AG08396 (cell line): Measurements from ENCODE around the gene AK2.
"Not testable (repeated sequence)": the region's sequence is repeated elsewhere in the genome, so short reads cannot be mapped to it uniquely, and the experiment has no call there.

Experiments
- DNase-seq: peaks from one replicate; pipeline ENCODE4 v3.0.0; 2012; ENCODE audit warnings: low spot score, mixed read lengths

Gene AK2

DNA sequence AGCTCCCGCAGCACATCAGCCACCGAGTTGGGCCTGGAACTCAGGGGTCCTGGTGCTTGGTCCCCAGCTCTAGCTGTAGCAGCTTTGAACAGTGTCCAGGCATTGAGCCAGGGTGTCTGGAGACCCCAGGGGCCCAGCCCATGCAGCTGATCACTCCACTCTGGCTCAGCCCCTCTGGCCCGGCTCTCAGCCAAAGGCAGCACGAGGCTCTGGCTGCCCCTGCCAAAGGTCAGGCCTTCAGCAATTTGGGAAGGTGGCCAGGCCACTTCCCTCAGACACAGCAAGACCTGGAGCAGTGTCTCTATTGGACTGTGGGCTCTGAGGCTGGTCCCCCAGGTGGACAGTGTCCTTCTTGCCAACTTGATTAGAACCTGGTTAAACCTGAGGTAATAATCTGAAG lies 37.7 kb downstream of the AK2 start:
- no peak for DNase-seq

DNA sequence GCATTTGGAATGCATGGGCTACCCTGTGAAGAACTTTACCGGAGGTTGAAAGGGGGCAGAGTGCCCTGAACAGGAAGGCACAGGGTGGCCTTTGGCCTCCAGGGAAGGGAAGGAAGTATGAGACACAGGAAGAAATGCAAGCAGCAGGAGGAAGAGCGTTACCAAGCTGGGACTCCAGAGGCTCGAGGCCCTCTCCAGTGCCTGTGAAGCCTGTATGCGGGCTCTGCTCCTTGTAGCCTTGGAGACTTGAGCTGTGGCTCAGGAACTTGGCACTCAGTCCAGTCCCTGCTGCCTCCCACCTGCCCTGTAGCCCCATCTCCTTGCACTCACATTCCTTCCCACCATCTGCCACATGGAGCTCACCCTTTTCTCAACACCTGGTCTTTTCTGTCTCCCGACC lies 38.6 kb downstream of the AK2 start:
- DNase-seq: no peak

DNA sequence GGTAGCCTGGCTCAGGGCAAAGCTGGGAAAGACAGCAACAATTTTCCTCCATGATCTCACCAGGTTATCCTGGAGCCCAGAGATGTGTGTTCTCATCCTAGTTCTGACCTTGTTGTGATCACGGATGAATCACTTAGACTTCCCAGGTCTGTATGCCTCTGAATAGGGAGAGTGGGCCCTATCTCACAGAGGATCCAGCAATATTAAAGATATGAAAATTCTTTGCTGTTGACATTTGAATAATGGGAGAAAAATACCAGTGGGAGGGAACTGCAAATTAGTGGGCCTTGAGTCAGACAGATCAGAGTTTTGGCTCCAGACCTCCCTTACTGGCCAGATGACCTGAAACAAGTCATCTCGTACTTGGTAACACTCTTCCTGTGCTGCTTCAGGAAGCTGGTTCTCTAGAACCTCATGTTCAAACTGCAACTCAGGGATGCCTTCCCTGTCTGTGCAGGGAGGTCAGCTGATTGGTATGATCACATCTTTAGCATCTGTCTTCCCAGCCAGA lies 39.2 kb downstream of the AK2 start:
- DNase-seq: peak; percentile 29

DNA sequence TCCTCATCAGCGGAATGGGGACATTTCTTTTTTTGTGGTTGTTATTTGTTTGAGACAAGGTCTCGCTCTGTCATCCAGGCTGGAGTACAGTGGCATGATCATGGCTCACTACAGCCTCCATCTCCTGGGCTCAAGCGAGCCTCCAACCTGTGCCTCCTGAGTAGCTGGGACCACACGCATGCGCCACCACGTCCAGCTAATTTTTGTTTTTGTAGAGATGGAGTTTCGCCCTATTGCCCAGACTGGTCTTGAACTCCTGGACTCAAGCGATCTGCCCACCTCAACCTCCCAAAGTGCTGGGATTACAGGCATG lies 43.4 kb downstream of the AK2 start:
- DNase-seq: not testable (repeated sequence)

DNA sequence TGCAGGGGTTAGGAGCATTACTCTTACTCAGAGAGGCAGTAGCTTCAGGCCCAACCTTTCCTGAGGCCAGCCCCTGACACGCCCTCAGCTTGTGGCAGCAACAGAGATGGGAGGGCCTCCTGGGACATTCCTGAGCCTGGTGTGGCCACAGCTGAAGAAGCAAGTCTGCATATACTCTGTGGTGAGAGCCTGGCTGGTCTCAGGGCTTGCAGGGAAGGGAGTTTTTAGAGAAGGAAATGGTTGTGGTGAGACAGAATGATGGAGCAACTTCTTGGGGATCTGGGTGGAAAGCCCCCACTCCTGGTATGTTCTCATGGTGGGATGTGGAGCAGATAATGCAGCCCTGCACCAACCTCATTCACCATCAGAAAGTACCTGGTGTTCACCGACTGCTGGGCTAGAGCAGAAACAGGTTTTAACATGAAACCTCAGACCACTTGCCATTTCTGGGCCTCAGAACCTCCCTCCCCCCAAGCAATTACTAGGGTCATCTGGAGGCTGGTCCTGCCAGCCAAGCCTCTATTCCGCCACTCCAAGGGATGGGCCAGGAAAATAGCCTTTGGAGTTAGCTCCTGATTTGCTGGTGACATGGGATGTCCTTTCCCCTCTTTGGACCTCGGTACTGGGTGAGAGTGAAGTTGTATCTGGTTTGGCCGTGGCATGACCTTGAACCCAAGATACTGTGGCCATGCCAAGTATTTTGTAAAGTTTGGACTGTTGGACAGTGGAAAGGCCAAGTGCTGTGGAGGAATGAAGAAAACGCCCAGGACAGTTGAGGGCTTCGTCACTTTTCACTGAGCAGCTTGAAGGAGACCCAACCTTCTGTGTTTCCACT lies 44.0 kb downstream of the AK2 start:
- peak; percentile 90 for DNase-seq

DNA sequence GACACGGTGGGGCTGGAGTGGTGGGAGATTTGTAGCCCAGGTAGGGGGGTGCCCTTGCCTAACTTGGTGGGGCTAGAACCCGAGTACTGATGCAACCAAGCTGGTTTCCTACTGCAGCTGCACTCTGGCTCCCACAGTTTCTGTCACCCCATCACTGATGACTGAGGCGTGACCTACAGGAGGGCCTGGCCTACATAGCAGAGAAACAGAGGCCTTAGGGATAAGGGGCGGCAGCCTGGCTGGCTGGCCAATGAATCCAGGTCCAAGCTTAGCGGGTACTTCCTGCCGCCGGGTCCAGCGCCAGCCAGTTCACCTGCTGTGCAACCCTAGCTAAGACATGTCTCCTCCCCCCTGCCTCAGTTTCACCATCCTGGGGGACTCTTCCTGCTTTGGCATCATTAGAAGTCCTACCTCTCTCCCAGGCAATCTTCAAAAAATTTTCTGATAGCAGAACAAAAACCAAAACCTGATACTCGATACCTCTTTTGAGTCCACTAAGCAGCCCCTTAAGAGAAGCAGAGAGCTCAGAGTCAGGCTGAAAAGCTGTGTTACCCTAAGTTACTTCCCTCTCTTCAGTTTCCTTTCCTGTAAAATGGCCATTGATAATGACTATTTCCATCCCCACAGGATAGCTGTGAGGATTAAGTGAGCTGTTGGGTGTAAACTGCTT lies 44.7 kb downstream of the AK2 start:
- DNase-seq: no peak

DNA sequence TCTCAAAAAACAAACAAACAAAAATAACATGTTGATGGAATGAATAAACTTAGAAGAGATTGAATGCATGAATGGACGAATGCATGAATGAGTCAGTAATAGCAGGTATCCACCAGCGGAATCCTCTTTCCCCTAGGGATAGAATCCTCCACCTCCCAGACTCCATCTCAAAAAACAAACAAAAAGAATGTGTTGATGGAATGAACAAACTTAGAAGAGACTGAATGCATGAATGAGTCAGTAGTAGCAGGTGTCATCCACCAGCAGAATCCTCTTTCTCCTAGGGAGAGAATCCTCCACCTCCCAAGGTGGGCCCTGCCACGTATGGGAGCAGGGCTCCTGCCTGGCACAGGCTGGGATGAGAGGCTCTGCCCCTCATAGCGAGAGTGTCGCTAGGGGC lies 45.3 kb downstream of the AK2 start:
- no peak for DNase-seq

DNA sequence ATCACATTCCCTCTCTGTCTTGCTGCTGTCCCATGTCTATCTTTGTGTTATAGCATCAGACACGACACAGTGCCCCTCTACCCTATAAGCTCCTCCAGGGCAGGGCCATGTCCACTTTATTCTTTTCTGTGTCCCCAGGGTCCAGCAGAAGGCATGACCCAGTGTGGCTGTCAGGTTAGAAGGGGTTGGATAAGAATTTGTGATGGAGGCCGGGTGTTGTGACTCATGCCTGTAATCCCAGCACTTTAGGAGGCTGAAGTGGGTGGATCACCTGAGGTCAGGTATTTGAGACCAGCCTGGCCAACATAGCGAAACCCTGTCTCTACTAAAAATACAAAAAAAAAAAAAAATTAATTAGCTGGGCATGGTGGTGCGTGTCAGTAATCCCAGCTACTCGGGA lies 45.8 kb downstream of the AK2 start:
- DNase-seq: no peak

DNA sequence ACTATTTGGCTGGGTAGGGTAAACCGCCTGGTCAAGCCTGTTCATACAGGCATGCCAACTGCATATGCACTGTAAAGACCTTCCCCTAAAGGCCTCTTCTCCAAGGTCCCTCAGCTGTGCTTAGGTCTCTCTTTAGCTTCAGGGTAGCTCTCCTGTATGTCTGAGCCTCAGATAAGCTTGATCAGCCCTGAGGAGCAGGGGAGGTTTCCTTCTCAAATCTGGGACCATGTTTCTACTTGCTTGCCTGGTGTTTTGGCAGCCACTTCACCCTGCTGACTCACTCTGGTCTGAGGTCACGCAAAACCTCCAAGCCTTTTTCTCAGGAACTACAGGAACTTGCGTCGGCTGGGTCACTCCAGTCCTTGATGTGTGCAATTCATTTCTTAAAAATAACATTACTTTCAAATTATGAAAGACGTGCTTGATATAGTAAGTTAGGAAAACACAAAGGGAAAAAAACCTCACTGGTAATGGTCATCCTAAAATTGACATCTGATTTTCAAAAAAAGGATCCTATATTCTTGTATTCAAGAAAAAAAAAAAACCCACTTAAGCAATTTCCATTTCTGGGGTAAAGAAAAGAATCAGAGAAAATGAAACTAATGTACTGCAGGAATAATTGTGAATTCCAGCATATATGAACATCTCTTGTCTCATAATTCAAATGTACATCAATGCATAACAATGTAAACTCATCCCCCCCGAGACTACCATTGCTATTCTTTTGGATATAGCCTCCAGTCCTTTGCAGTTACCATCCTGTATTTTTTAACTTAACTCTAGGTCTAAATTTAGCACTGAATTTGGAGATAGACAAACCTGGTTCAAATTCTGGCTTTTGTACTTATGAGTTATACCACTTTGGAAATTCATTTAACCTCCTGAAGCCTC lies 47.3 kb downstream of the AK2 start:
- DNase-seq: peak; percentile 81

DNA sequence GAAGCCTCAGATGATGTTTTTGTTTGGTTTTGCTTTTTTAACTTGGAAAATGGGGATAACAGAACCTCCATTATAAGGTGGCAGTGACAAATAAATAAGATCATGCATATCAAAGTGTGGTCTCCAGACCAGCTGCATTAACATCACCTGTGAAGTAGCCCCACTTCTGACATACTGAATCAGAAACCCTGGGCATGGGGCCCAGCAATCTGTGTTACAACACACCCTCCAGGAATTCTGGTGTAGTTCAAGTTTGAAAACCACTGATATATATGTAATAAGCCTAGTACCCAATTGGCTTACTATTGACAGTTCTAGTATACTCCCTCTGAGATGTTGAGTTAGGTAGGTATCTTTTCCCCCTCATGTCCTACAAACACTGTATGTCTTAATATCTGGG lies 48.0 kb downstream of the AK2 start:
- no peak for DNase-seq

DNA sequence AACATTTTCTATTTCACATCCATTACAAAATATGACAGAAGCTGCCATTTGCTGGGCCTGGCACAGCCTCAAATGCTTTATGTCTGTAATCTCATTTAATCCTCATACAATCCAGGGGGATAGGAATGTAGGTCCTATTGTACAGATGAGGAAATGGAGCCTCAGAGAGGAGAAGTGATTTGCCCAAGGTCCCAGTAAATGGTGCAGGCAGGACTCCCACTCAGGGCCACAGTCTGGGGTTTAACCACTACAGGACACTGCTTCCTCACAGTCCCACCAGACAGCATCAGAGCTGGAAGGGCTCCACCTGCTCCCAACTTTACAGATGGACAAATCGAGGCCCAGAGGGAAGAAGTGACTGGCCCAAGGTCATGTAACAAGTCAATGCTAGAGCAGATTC lies 51.5 kb downstream of the AK2 start:
- no peak for DNase-seq

DNA sequence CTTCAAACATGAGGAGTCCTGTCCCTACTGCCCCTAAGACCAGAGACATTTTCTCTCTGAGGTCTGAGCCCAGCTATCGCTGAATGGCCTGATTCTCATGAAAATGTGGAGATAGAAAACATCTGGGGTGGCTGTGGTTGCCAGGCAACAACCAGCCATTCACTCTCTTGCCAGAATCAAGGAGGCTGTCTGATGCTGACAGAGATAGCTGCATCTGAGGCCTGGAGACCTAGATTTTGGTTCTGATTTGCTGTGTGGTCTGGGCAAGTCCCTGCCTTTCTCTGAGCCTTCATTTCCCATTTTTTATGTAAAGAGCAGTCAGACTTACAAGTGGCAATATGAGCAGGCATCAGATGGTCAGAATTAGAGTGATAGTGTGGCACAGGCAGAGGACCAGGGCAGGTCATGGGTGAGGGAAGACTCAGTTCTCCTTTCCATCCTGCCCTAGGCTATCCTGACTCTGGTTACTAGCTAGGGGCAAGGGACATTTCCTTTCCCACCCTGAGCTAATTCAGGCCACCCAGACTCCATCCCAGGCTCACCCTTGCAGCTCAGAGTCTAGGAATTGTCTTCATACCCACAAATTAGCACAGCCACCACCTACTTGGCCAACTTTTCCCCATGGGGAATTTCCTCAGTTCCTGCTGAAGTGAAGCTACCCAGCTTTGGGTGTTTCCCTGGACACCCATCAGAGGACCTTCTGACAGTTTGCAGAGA lies 52.1 kb downstream of the AK2 start:
- peak; percentile 70 for DNase-seq

DNA sequence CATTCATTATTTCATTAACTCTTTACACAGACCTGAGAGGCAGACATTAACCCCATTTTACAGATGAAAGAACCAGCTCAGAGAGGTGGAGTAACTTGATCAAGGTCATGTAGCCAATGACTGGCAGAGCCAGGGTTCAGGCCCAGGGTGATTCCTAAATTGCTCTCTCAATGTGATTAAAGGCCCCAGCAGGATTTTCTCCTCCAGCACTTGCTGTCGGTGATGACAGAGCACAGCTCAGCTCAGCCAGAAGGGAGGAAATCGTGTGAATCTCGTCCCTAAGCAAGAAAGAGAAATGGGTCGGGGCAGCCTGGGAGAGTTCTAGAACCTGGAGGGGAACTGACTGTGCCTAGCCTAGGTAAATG lies 52.6 kb downstream of the AK2 start:
- DNase-seq: no peak

DNA sequence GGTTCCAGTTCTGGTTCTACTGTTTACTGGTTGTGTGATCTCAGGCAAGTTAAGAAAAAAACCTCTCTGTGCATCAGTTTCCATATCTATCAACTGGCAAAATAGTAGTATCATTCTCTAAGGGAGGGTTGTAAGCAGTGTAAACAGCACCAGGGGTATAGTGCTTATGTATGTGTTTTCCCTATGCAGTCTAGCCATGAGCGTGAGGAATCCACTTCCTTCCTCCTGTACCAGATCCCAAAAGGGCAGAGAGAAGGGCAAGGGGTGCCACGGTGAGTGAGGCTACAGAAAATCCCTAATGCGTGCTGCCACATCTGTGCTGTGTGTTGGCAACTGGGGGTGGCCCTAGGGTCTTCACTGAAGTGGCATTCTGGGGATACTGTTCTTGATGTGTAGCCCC lies 53.7 kb downstream of the AK2 start:
- no peak for DNase-seq

DNA sequence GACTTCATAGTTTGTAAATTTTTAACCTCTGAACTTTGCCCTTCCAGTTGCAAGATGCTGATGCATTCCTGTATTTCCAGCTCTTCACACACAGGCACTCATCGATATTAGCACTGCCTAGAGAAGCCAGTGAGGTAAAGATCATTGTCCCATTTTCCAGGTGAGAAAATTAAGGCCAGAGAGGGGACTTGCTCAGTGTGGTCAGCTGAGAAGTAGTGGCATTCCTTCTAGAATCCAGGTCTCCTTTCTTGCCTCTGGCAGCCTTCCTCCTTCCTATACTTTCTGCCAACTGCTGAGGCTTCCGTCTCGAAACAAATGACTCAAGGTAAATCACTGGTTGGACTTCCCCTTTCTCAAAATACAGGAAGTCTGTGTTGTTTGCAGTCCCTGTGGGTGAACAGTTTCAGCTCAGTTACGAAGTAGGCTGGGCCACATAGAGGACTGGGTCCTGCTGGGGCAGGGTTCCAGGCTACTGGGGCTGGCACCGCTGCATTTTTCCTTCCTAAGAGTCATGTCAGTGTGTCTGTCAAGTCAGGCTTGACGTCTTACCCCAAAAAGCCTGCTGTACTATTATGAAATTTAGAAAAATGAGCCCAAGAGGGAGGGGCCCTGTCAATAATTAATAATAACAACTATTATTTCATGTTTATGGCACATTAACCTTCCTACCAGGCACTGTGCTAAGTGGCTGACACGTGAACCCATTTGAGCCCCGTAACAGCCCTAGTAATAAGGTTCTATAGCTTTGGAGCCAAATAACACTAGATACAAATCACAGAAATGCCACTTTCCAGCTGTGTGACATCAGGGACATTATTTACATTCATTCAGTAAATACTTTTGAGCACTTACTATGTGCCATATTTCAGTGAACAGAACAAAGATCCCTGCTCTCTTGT lies 55.4 kb downstream of the AK2 start:
- DNase-seq: peak; percentile 53

DNA sequence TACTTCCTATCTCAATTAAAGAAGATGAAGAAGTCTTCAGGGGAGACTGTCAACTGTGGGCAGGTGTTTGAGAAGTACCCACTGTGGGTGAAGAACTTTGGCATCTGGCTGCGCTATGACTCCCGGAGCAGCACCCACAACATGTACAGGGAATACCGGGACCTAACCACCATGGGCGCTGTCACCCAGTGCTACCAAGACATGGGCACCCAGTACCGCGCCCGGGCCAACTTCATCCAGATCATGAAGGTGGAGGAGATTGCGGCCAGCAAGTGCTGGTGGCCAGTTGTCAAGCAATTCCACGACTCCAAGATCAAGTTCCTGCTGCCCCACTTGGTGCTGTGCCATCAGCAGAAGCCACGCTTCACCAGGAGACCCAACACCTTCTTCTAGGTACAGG lies 56.6 kb downstream of the AK2 start:
- DNase-seq: no peak

DNA sequence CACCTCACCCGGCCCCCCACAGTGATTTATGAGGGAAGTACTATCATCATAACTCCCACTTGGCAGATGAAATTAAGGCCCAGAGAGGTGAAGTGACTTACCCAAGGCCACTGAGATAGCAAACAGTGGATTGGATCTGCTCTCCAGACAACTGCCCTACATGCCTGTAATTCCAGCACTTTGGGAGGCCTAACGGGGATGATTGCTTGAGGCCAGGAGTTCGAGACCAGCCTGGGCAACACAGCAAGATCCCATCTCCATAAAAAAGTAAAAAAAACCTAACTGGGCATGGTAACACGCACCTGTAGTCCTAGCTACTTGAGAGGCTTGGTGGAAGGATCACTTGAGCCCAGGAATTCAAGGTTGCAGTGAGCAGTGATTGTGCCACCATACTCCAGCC lies 57.8 kb downstream of the AK2 start:
- DNase-seq: no peak

DNA sequence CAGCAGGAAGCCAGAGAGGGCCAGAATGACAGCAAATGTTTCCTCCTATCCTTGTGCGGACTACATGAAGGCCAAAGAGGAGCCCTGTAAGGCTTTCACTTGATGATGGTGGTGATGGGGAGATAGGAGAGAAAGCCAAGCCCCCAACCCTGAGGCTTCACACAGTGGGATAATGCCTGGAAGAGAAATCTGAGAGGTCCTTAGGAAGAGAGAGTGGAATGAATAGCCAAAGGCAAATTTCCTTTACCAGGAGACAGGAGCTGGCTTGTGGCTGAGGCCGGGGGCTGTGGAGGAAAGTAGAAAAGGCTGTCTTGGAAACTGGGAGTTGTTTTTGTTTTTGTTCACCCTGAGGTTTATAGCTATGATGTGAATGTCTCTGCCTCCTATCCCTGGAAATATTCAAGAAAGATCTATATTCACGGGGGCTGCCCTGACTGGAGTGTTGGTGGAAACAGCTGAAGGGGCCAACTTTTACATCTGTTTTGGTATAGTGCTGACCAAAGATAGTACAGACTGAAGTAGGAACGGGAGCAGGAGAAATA lies 59.1 kb downstream of the AK2 start:
- no peak for DNase-seq

DNA sequence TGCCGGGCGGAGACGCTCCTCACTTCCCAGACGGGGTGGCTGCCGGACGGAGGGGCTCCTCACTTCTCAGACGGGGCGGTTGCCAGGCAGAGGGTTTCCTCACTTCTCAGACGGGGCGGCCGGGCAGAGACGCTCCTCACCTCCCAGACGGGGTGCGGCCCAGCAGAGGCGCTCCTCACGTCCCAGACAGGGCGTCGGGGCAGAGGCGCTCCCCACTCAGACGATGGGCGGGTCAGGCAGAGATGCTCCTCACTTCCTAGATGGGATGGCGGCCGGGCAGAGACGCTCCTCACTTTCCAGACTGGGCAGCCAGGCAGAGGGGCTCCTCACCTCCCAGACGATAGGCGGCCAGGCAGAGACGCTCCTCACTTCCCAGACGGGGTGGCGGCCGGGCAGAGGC lies 61.6 kb downstream of the AK2 start:
- DNase-seq: not testable (repeated sequence)

DNA sequence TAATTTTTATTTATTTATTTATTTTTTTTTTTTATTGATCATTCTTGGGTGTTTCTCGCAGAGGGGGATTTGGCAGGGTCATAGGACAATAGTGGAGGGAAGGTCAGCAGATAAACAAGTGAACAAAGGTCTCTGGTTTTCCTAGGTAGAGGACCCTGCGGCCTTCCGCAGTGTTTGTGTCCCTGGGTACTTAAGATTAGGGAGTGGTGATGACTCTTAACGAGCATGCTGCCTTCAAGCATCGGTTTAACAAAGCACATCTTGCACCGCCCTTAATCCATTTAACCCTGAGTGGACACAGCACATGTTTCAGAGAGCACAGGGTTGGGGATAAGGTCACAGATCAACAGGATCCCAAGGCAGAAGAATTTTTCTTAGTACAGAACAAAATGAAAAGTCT lies 63.2 kb downstream of the AK2 start:
- not testable (repeated sequence) for DNase-seq
